HepG2 (cell line): ENCODE results near the gene XPO1. TPM values are rescaled to one million over a fixed set of nuclear protein-coding genes. Genes with fewer than 3 reads are reported as not detected.

Source experiments
- ADNP ChIP-seq: sonication (generic); formaldehyde crosslinking; IDR thresholded peaks from 2 replicates; pipeline ENCODE4 v1.4.0; 2020; ENCODE audit warnings: missing genetic modification reagents
- GATAD2A ChIP-seq: IDR thresholded peaks from 2 replicates; pipeline ENCODE4 v1.6.1; 2016
- HNF4G ChIP-seq, 2 experiments: sonication (generic) in 1 of 2; formaldehyde crosslinking in 1 of 2; IDR thresholded peaks; 2 replicates each; pipeline versions ENCODE4 v1.4.0 to v1.6.1; 2011 to 2020; ENCODE audit warnings: borderline replicate concordance in 2 of 2, low read depth in 2 of 2, mild to moderate bottlenecking in 2 of 2, low read length in 1 of 2, missing genetic modification reagents in 1 of 2, moderate library complexity in 1 of 2
- KDM2A ChIP-seq: sonication (generic); formaldehyde crosslinking; IDR thresholded peaks from 2 replicates; pipeline ENCODE4 v1.4.0; 2020; ENCODE audit warnings: low read depth, missing genetic modification reagents, borderline replicate concordance
- LRRFIP1 ChIP-seq: sonication (generic); formaldehyde crosslinking; conservative IDR thresholded peaks from 2 replicates; pipeline ENCODE4 v1.4.0; 2020; ENCODE audit warnings: missing genetic modification reagents
- MEF2D ChIP-seq: sonication (generic); formaldehyde crosslinking; IDR thresholded peaks from 2 replicates; pipeline ENCODE4 v1.5.1; 2020; ENCODE audit warnings: mild to moderate bottlenecking, missing genetic modification reagents
- RFXANK ChIP-seq: IDR thresholded peaks from 2 replicates; pipeline ENCODE4 v1.6.1; 2016
- SP5 ChIP-seq: IDR thresholded peaks from 2 replicates; pipeline ENCODE4 v1.6.1; 2016; ENCODE audit warnings: low read depth, borderline replicate concordance
- SPEN ChIP-seq: sonication (generic); formaldehyde crosslinking; IDR thresholded peaks from 2 replicates; pipeline ENCODE4 v1.5.1; 2020; ENCODE audit warnings: low read depth, mild to moderate bottlenecking, missing genetic modification reagents
- ZEB1 ChIP-seq: IDR thresholded peaks from 2 replicates; pipeline ENCODE4 v1.6.1; 2012; ENCODE audit warnings: mild to moderate bottlenecking, low read depth, inconsistent platforms; ENCODE audit not compliant: insufficient replicate concordance
- ZNF274 ChIP-seq: sonication (generic); formaldehyde crosslinking; IDR thresholded peaks from 2 replicates; pipeline ENCODE4 v1.5.1; 2020; ENCODE audit warnings: mild to moderate bottlenecking, missing genetic modification reagents
- ZNF329 ChIP-seq: sonication (generic); formaldehyde crosslinking; IDR thresholded peaks from 2 replicates; pipeline ENCODE4 v1.9.0; 2021; ENCODE audit warnings: low read depth, mild to moderate bottlenecking, missing genetic modification reagents
- ZNF572 ChIP-seq: sonication (generic); formaldehyde crosslinking; IDR thresholded peaks from 2 replicates; pipeline ENCODE4 v1.5.1; 2020; ENCODE audit warnings: mild to moderate bottlenecking, missing genetic modification reagents
- ZNF644 ChIP-seq: IDR thresholded peaks from 2 replicates; pipeline ENCODE4 v1.6.1; 2016; ENCODE audit warnings: low read depth
- ZNF660 ChIP-seq: sonication (generic); formaldehyde crosslinking; IDR thresholded peaks from 2 replicates; pipeline ENCODE4 v1.5.1; 2020; ENCODE audit warnings: mild to moderate bottlenecking, low read depth, missing genetic modification reagents, borderline replicate concordance
- ZNF709 ChIP-seq: sonication (generic); formaldehyde crosslinking; IDR thresholded peaks from 2 replicates; pipeline ENCODE4 v1.5.0; 2020; ENCODE audit warnings: mild to moderate bottlenecking, missing genetic modification reagents
- ZNF775 ChIP-seq: sonication (generic); formaldehyde crosslinking; IDR thresholded peaks from 2 replicates; pipeline ENCODE4 v1.4.0; 2020; ENCODE audit warnings: missing genetic modification reagents, mild to moderate bottlenecking, moderate library complexity, borderline replicate concordance
- ZNF782 ChIP-seq: sonication (generic); formaldehyde crosslinking; IDR thresholded peaks from 2 replicates; pipeline ENCODE4 v1.4.0; 2020; ENCODE audit warnings: missing genetic modification reagents, mild to moderate bottlenecking, borderline replicate concordance
- ZSCAN25 ChIP-seq: sonication (generic); formaldehyde crosslinking; IDR thresholded peaks from 2 replicates; pipeline ENCODE4 v1.8.0; 2022; ENCODE audit warnings: mild to moderate bottlenecking, missing genetic modification reagents
- polyA plus RNA-seq, 8 experiments: library from polyadenylated mRNA; depleted of rRNA in 3 of 8; stranded (reverse) in 7 of 8; unstranded in 1 of 8; fragments of >200 nt; fragmentation: Illumina TruSeq in 4 of 8; extraction: Trizol in 4 of 8; gene quantifications; 2 replicates each; pipeline versions ENCODE4 v1.2.1 to v1.2.3, GENCODE V29; 2011 to 2016; ENCODE audit warnings: low read depth in 4 of 8, missing spikeins in 1 of 8, mixed read lengths in 1 of 8; ENCODE audit not compliant: insufficient read depth in 1 of 8
- total RNA-seq, 5 experiments: library from RNA; depleted of rRNA; stranded (reverse); fragments of >200 nt; fragmentation: Illumina TruSeq; extraction: Trizol; gene quantifications; 2 replicates each; pipeline ENCODE4 v1.2.3, GENCODE V29; 2016; ENCODE audit warnings: low read depth in 1 of 5
- TF ChIP-seq, protein P1 (sequence below): sonication (generic); formaldehyde crosslinking; IDR thresholded peaks from 2 replicates; pipeline ENCODE4 v1.8.0; 2022; ENCODE audit warnings: mild to moderate bottlenecking, missing genetic modification reagents, borderline replicate concordance
- TF ChIP-seq, protein P2 (sequence below), 2 experiments: fragments of 450-650 bp in 1 of 2; sonication (generic) in 1 of 2; formaldehyde crosslinking; IDR thresholded peaks; 2 replicates each; pipeline versions ENCODE4 v1.5.0 to v1.8.0; 2020 to 2022; ENCODE audit warnings: mild to moderate bottlenecking in 1 of 2, missing genetic modification reagents in 1 of 2
- TF ChIP-seq, protein P3 (sequence below): IDR thresholded peaks from 2 replicates; pipeline ENCODE4 v1.6.1; 2012; ENCODE audit warnings: low read depth, low read length, improper control_type of control experiment

XPO1 gene
- total and polyA plus RNA-seq, 2 of the 13 experiments (the other 11 are each of a cell fraction or from before 2014, with no cell fraction given), result 67.4 to 212 TPM

- TF ChIP-seq, protein P1, sequence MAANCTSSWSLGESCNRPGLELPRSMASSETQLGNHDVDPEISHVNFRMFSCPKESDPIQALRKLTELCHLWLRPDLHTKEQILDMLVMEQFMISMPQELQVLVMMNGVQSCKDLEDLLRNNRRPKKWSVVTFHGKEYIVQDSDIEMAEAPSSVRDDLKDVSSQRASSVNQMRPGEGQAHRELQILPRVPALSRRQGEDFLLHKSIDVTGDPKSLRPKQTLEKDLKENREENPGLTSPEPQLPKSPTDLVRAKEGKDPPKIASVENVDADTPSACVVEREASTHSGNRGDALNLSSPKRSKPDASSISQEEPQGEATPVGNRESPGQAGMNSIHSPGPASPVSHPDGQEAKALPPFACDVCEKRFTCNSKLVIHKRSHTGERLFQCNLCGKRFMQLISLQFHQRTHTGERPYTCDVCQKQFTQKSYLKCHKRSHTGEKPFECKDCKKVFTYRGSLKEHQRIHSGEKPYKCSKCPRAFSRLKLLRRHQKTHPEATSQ (CRISPR knock-in tag), result peak; percentile 54; the same call in 1 of the 2 replicates
- TF ChIP-seq KDM2A (CRISPR knock-in tag) (no peak), ZNF329 (CRISPR knock-in tag) (no peak; the same call in 1 of the 2 replicates), MEF2D (CRISPR knock-in tag) (0 out of 2 replicates have a peak, but pooled peaks have one; percentile 17), ZNF782 (CRISPR knock-in tag) (no peak), HNF4G (IDR thresholded peaks at IDR 0.05; ENCODE audit: borderline replicate concordance, low read depth, low read length) (0 out of 2 replicates have a peak, but pooled peaks have one; percentile 6), HNF4G (CRISPR knock-in tag; IDR thresholded peaks at IDR 0.05; ENCODE audit: borderline replicate concordance, low read depth) (0 out of 2 replicates have a peak, but pooled peaks have one; percentile 41), ZNF709 (no peak), ZNF572 (CRISPR knock-in tag) (no peak), ZSCAN25 (CRISPR knock-in tag) (peak; percentile 86; the same call in 1 of the 2 replicates), ZNF775 (no peak; the same call in 1 of the 2 replicates), GATAD2A (CRISPR knock-in tag) (peak; percentile 72), SP5 (CRISPR knock-in tag) (peak; percentile 96), ZEB1 (no peak), ZNF660 (CRISPR knock-in tag) (no peak), LRRFIP1 (CRISPR knock-in tag) (no peak), SPEN (CRISPR knock-in tag) (no peak), ZNF274 (CRISPR knock-in tag) (no peak; the same call in 1 of the 2 replicates), ZNF644 (CRISPR knock-in tag) (no peak), RFXANK (no peak), ADNP (CRISPR knock-in tag) (no peak)
- TF ChIP-seq, protein P2, sequence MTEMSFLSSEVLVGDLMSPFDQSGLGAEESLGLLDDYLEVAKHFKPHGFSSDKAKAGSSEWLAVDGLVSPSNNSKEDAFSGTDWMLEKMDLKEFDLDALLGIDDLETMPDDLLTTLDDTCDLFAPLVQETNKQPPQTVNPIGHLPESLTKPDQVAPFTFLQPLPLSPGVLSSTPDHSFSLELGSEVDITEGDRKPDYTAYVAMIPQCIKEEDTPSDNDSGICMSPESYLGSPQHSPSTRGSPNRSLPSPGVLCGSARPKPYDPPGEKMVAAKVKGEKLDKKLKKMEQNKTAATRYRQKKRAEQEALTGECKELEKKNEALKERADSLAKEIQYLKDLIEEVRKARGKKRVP (CRISPR knock-in tag; IDR thresholded peaks at IDR 0.05), result no peak; a peak in 1 of 4 replicates
- TF ChIP-seq, protein P3, sequence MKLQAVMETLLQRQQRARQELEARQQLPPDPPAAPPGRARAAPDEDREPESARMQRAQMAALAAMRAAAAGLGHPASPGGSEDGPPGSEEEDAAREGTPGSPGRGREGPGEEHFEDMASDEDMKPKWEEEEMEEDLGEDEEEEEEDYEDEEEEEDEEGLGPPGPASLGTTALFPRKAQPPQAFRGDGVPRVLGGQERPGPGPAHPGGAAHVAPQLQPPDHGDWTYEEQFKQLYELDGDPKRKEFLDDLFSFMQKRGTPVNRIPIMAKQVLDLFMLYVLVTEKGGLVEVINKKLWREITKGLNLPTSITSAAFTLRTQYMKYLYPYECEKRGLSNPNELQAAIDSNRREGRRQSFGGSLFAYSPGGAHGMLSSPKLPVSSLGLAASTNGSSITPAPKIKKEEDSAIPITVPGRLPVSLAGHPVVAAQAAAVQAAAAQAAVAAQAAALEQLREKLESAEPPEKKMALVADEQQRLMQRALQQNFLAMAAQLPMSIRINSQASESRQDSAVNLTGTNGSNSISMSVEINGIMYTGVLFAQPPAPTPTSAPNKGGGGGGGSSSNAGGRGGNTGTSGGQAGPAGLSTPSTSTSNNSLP, result no peak
These were observed 1.4 kb downstream of the XPO1 start (continued) for GRCh38 chr2:61536572-61537276.
